ENCODE results near the gene XRCC6.

DNA sequence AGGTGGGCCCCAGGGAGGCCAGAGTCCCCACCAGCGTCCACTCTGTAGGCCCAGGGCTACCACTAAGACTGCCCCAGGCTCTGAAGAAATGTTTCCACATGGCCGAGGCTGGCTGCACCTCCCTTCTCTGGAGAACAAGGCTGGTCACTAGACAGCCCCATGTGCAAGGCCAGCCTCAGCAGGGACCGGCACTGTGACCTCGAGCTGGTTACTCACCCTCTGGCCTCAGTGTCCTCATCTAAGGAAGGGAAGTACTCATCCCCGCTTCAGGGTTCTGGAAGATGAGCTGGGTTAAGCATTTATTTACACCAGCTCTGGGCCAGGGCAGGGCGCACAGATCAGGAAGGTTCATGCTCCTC, 41.1 kb upstream of the XRCC6 start:
- TF ChIP-seq EZH2 (IDR thresholded peaks at IDR 0.05; ENCODE audit: low read length) (no peak), CTCF (optimal IDR thresholded peaks at IDR 0.05 in 1 of 3, IDR thresholded peaks at IDR 0.05 in 1 of 3, conservative IDR thresholded peaks at IDR 0.05 in 1 of 3; ENCODE audit: extremely low read depth in 1 of 3, insufficient read depth in 2 of 3, low read length in 3 of 3) (no peak)

All from keratinocyte (primary cell).